Endodermal cell (in vitro differentiated cells): ENCODE measurements around the gene PSMA2. TPM values are rescaled to one million over a fixed set of nuclear protein-coding genes. Genes with fewer than 3 reads are reported as not detected.
"Not testable (repeated sequence)": the region's sequence is repeated elsewhere in the genome, so short reads cannot be mapped to it uniquely, and the experiment has no call there.

Experiments
- DNase-seq: peaks from one replicate; pipeline ENCODE4 v3.0.0-alpha.2; 2017
- H3K27ac ChIP-seq: 2 replicates; pipeline ENCODE4 v1.5.1; 2013; ENCODE audit warnings: mild to moderate bottlenecking, low read depth, low read length, moderate library complexity
- H3K27me3 ChIP-seq: 2 replicates; pipeline ENCODE4 v1.6.1; 2013; ENCODE audit warnings: mild to moderate bottlenecking, low read length, moderate library complexity; ENCODE audit not compliant: insufficient read depth, control insufficient read depth, poor library complexity, severe bottlenecking
- H3K36me3 ChIP-seq: 2 replicates; pipeline ENCODE4 v1.7.0; 2013; ENCODE audit warnings: mild to moderate bottlenecking, low read length, moderate library complexity; ENCODE audit not compliant: control insufficient read depth, insufficient read depth
- H3K4me1 ChIP-seq: one replicate; pipeline ENCODE4 v1.7.0; 2013; ENCODE audit warnings: low read length; ENCODE audit not compliant: control insufficient read depth, insufficient read depth
- H3K4me3 ChIP-seq: 2 replicates; pipeline ENCODE4 v1.5.1; 2013; ENCODE audit warnings: mild to moderate bottlenecking, low read length, moderate library complexity
- H3K9ac ChIP-seq: 2 replicates; pipeline ENCODE4 v1.6.1; 2013; ENCODE audit warnings: mild to moderate bottlenecking, low read length, moderate library complexity; ENCODE audit not compliant: poor library complexity, severe bottlenecking; ENCODE audit errors: extremely low read depth
- H3K9me3 ChIP-seq: 2 replicates; pipeline ENCODE4 v1.6.1; 2013; ENCODE audit warnings: mild to moderate bottlenecking, low read length, moderate library complexity; ENCODE audit not compliant: control insufficient read depth
- H3K27ac Mint-ChIP-seq: 2 replicates; pipeline ENCODE4 v1.8.0; 2020; ENCODE audit warnings: mixed read lengths
- H3K27me3 Mint-ChIP-seq: 2 replicates; pipeline ENCODE4 v1.8.0; 2021; ENCODE audit warnings: mild to moderate bottlenecking, mixed read lengths; ENCODE audit not compliant: insufficient read depth
- H3K36me3 Mint-ChIP-seq: 2 replicates; pipeline ENCODE4 v1.8.0; 2020; ENCODE audit warnings: low read depth, mixed read lengths
- H3K4me1 Mint-ChIP-seq: 2 replicates; pipeline ENCODE4 v1.8.0; 2020; ENCODE audit warnings: mixed read lengths
- H3K4me3 Mint-ChIP-seq: 2 replicates; pipeline ENCODE4 v1.8.0; 2020; ENCODE audit warnings: mild to moderate bottlenecking, moderate library complexity, mixed read lengths
- H3K9me3 Mint-ChIP-seq: 2 replicates; pipeline ENCODE4 v1.8.0; 2020; ENCODE audit warnings: mild to moderate bottlenecking, mixed read lengths
- WGBS, 2 experiments: methylation state at CpG; one replicate each; pipeline versions ENCODE4 v1.1.5 to v1.1.7; 2013; ENCODE audit warnings: missing lambda C conversion rate in 2 of 2, mixed read lengths in 1 of 2; ENCODE audit not compliant: insufficient coverage in 1 of 2, insufficient read length in 1 of 2; 5-methylcytosine and 5-hydroxymethylcytosine counted together
- total RNA-seq, 2 donors: library from RNA; stranded (reverse); fragmentation: NEBNext Ultra II Directional in 1 of 2; extraction: Animal tissue kit (Norgen Biotek cat#: 25700) in 1 of 2; gene quantifications; 2 replicates in 1 of 2; 3 replicates in 1 of 2; pipeline ENCODE4 v1.2.1, GENCODE V29; 2021
- TF ChIP-seq, protein P1 (sequence below): fragments of 200-600 bp; sonication (generic); conservative IDR thresholded peaks from 2 replicates; pipeline ENCODE4 v1.5.0; 2021; ENCODE audit warnings: antibody characterized with exemption, mild to moderate bottlenecking

PSMA2 gene
- total RNA-seq, 2 donors from 2014 or later, result 163 to 191 TPM

DNA sequence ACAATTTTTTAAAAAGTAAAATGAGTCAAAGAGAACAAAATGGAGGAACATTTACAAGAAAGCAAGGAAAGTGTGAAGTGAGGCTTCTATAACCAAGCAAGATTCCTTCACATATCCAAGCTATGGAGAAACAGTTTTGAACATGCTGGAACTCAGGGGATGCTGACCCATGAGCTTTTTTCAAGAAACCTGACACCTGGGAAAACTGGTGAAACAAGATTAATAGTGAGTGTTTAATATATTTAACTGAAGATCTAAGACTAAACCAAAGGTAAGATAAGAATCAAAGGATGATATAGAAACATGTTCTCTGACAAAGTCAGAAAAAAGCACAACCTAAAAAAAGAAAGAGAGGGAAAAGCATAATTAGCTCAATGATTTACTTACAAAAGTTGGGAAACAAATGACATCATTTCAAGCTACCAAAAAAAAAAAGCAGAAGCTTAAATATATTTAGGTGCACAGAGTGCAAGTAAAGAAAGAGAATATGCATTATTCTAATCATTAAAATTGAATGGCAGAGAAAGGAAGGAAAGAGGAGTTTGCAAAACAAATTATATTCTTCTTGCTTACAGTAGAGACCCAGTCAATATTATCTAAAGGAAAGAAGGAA lies 45.0 kb downstream of the PSMA2 start:
- no peaks in the 10 kb centered on the region for H3K36me3 ChIP-seq
- Mint-ChIP-seq H3K4me1 (peaks cover 18% of the 10 kb centered on the region), H3K36me3 (no peaks in the 10 kb centered on the region), H3K4me3 (peak overlapping the region; percentile 73), H3K27me3 (no peaks in the 10 kb centered on the region), H3K9me3 (no peaks in the 10 kb centered on the region), H3K27ac (no peak overlapping the region)
- peak overlapping the region; percentile 83 for H3K4me3 ChIP-seq
- H3K9me3 ChIP-seq, result no peaks in the 10 kb centered on the region
- H3K27me3 ChIP-seq, result no peaks in the 10 kb centered on the region
- H3K27ac ChIP-seq, result no peak overlapping the region
- H3K4me1 ChIP-seq, result peaks cover 5% of the 10 kb centered on the region
- no peak overlapping the region for H3K9ac ChIP-seq
- TF ChIP-seq, protein P1, sequence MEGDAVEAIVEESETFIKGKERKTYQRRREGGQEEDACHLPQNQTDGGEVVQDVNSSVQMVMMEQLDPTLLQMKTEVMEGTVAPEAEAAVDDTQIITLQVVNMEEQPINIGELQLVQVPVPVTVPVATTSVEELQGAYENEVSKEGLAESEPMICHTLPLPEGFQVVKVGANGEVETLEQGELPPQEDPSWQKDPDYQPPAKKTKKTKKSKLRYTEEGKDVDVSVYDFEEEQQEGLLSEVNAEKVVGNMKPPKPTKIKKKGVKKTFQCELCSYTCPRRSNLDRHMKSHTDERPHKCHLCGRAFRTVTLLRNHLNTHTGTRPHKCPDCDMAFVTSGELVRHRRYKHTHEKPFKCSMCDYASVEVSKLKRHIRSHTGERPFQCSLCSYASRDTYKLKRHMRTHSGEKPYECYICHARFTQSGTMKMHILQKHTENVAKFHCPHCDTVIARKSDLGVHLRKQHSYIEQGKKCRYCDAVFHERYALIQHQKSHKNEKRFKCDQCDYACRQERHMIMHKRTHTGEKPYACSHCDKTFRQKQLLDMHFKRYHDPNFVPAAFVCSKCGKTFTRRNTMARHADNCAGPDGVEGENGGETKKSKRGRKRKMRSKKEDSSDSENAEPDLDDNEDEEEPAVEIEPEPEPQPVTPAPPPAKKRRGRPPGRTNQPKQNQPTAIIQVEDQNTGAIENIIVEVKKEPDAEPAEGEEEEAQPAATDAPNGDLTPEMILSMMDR, result no peak
- DNase-seq, result no peak

DNA sequence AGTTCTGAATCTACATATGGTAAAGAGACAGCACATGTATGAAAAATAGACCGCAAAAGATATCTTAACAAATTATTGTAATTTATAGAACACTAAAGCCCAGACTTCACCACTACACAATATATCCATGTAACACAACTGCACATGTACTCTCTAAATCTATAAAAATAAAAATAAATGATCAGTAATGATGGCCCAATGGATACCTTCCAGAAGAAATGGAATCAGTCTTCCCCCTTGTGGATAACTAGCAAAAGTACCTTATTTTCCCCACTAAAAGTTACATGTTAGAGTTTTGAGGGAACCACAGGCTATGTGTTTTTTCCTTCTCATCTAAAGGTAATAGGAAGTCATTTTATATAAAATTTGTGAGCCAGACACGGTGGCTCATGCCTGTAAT lies 45.8 kb downstream of the PSMA2 start:
- no peak for DNase-seq
- Mint-ChIP-seq H3K4me3 (no peak overlapping the region), H3K27ac (no peak overlapping the region), H3K4me1 (peaks cover 18% of the 10 kb centered on the region), H3K36me3 (no peaks in the 10 kb centered on the region), H3K27me3 (no peaks in the 10 kb centered on the region), H3K9me3 (no peaks in the 10 kb centered on the region)
- no peaks in the 10 kb centered on the region for H3K36me3 ChIP-seq
- peaks cover 5% of the 10 kb centered on the region for H3K4me1 ChIP-seq
- no peak overlapping the region for H3K27ac ChIP-seq
- H3K27me3 ChIP-seq, result no peaks in the 10 kb centered on the region
- H3K9ac ChIP-seq, result no peak overlapping the region
- H3K4me3 ChIP-seq, result no peak overlapping the region
- WGBS, 2 experiments, result 67 to 73% methylated on average over 1 of the region's 2 CpGs
- TF ChIP-seq, protein P1, result peak; percentile 73
- no peaks in the 10 kb centered on the region for H3K9me3 ChIP-seq

DNA sequence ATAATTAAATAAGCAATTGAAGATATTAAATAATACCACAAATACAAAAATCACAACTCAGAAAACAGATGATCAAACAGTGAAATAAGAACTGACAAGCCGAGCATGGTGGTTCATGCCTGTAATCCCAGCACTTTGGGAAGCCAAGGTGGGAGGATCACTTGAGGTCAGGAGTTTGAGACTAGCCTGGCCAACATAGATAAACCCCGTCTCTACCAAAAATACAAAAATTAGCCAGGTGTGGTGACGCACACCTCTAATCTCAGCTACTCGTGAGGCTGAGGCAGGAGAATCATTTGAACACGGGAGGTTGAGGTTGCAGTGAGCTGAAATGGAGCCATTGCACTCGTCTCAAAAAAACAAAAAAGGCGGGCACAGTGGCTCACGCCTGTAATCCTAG lies 46.8 kb downstream of the PSMA2 start:
- 92 to 97% methylated on average over 6 to 8 of the region's 8 CpGs for WGBS, 2 experiments

DNA sequence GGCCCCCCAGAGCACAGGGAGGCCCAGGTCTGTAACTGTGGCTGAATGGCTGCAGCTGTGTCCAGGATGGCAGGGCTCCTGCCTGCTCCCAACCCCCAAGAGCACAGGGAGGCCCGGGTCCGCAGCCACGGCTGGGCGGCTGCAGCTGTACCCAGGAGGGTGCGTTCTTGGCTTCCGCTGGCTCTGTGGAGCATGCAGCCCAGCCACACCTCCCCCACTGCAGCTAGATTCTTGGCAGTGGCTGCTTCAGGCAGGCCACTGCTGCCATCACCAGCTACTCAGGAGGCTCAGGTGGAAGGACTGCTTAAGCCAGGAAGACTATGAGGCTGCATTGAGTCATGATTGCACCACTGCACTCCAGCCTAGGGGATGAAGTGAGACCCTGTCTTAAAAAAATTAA lies 48.0 kb downstream of the PSMA2 start:
- DNase-seq, result no peak
- Mint-ChIP-seq H3K9me3 (no peaks in the 10 kb centered on the region), H3K27me3 (no peaks in the 10 kb centered on the region), H3K27ac (no peak overlapping the region), H3K4me3 (no peak overlapping the region), H3K36me3 (no peaks in the 10 kb centered on the region), H3K4me1 (peaks cover 15% of the 10 kb centered on the region)
- Histone ChIP-seq H3K27me3 (no peaks in the 10 kb centered on the region), H3K27ac (no peak overlapping the region), H3K36me3 (no peaks in the 10 kb centered on the region), H3K9ac (no peak overlapping the region), H3K4me3 (no peak overlapping the region), H3K9me3 (peaks cover 5% of the 10 kb centered on the region), H3K4me1 (no peaks in the 10 kb centered on the region)
- TF ChIP-seq, protein P1, result no peak
- WGBS, 2 experiments, result 95 to 100% methylated on average over 3 to 6 of the region's 6 CpGs

More for the DNA sequence above, 46.8 kb downstream of the PSMA2 start:
- not testable (repeated sequence) for H3K27ac Mint-ChIP-seq, H3K9me3 Mint-ChIP-seq, H3K27me3 Mint-ChIP-seq, DNase-seq, H3K9ac ChIP-seq, H3K36me3 ChIP-seq, H3K36me3 Mint-ChIP-seq, H3K9me3 ChIP-seq, H3K27ac ChIP-seq, H3K4me3 Mint-ChIP-seq, H3K4me1 ChIP-seq, H3K27me3 ChIP-seq, H3K4me3 ChIP-seq
- peaks cover 18% of the 10 kb centered on the region for H3K4me1 Mint-ChIP-seq
